ENCODE results near the gene EXD1.
"Not testable (repeated sequence)": the region's sequence is repeated elsewhere in the genome, so short reads cannot be mapped to it uniquely, and the experiment has no call there.

The EXD1 gene

DNA sequence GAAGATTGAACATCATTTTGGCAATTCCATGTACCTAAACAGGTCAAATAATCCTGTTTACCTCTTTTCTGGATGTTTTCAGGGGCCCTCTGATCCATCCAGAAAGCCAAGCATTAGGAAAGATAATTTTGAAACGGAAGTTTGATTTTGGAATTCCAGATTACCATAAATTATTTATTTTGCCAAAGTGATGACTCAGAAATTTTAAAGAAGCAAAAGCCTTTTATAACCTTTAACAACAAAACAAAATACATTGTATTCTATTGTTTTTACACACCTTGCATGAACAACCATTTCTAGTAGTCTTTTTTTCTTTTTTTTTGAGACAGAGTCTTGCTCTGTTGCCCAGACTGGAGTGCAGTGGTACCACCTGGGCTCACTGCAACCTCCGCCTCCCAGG lies 82.5 kb downstream of the EXD1 start:
- no peak for DNase-seq (ENCODE audit: low read depth in 2 of 2)

DNA sequence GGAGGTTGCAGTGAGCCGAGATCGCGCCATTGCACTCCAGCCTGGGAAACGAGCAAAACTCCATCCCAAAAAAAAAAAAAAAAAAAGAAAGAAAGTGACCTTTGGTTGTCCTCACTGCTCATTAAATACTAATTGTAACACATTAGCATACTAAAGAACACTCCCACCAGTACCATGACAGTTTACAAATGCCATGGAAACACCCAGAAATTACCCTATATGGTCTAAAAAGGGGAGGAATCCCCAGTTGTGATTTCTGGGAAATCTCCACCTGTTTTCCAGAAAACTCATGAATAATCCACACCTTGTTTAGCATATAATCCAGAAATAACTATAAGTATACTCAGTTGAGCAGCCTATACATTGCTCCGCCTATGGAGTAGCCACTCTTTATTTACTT lies 90.9 kb downstream of the EXD1 start:
- no peak for DNase-seq (ENCODE audit: low read depth in 2 of 2)

DNA sequence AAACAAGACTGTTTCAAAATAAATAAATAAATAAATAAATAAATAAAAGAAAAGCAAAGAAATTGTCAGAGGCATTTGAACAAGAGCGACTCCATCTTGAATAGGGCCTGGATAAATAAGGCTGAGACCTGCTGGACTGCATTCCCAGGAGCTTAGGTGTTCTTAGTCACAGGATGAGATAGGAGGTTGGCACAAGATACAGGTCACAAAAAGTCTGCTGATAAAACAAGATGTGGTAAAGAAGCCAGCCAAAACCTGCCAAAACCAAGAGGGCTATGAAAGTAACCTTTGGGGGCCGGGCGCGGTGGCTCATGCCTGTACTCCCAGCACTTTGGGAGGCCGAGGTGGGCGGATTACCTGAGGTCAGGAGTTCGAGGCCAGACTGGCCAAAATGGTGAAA lies 91.4 kb downstream of the EXD1 start:
- DNase-seq (ENCODE audit: low read depth in 2 of 2): not testable (repeated sequence)

DNA sequence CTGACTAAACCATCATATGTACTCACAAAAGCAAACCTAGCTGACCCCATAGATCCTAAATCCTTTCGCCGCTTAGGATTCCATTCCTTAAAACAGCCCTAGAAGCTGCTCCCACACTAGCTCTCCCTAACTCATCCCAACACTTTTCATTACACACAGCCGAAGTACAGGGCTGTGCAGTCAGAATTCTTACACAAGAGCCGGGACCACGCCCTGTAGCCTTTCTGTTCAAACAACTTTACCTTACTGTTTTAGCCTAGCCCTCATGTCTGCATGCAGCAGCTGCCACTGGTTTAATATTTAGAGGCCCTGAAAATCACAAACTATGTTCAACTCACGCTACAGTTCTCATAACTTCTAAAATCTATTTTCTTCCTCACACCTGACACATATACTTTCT lies 95.0 kb downstream of the EXD1 start:
- not testable (repeated sequence) for DNase-seq (ENCODE audit: low read depth in 2 of 2)

DNA sequence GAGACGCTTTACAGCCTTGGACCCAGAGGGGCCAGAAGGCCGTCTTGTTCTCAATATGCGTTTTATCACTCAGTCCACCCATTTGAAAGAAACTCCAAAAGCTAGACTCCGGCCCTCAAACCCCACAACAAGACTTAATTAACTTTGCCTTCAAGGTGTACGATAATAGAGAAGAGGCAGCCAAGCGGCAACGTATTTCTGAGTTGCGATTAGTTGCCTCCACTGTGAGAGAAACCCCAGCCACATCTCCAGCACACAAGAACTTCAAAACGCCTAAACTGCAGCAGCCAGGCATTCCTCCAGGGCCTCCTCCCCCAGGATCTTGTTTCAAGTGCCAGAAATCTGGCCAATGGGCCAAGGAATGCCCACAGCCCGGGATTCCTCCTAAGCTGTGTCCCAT lies 97.1 kb downstream of the EXD1 start:
- no peak for DNase-seq (ENCODE audit: low read depth in 2 of 2)

All from stimulated activated CD8-positive, alpha-beta memory T cell treated with anti-CD3 and anti-CD28 coated beads, Interleukin-7, amount 100 ng/mL, for 4 hours (primary cell).